ENCODE measurements around the gene CTRB1. TPM values are rescaled to one million over a fixed set of nuclear protein-coding genes. Genes with fewer than 3 reads are reported as not detected.
"Not testable (repeated sequence)": the region's sequence is repeated elsewhere in the genome, so short reads cannot be mapped to it uniquely, and the experiment has no call there.

CTRB1 gene
- total RNA-seq, 1 experiment from 2014 or later = not detected

DNA sequence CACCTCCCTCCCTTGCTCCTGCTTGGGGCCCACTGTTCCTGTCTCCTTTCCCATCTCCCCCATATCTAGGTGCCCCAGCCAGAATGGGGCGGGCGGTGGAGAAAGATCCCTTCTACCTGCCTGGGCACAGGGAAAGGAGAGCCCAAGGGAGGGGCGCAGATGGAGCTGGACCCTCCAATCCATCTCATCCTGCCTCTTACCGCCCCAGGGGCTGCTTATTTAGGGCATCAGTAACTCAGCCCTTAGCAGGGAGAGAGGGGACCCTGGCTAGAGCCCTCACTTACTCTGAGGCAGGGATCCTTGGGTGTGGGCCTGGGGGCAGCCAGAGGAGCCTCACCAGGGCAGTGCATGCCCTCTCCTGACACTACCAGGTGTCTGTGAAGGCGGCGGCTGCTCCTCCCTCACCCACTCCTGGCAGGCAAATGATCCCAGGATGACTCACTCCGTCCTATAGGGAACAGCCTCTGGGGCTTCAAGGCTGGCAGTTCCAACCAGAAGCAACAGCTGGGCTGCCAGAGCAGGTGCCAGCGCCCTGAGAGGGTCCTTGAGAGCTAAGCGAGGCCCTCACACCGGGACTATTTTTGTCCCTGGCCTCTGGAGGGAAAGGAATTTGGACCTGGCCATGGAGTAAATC is 49.0 kb downstream of the CTRB1 start:
- peak; percentile 92 for DNase-seq (ENCODE audit: low spot score)

DNA sequence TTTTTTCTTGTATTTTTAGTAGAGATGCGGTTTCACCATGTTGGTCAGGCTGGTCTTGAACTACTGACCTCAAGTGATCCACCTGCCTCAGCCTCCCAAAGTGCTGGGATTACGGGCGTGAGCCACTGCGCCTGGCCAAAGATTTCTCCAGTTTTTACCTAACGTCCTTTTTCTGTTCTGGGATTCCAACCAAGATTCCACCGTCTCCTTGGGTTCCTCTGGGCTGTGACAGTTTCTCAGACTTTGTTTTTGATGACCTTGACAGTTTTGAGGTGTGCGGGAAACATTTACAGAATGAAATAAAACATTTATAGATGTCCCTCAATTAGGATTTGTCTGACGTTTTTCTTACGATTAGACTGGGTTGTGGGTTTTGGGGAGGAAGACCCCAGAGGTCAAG is 50.6 kb downstream of the CTRB1 start:
- not testable (repeated sequence) for DNase-seq (ENCODE audit: low spot score)

DNA sequence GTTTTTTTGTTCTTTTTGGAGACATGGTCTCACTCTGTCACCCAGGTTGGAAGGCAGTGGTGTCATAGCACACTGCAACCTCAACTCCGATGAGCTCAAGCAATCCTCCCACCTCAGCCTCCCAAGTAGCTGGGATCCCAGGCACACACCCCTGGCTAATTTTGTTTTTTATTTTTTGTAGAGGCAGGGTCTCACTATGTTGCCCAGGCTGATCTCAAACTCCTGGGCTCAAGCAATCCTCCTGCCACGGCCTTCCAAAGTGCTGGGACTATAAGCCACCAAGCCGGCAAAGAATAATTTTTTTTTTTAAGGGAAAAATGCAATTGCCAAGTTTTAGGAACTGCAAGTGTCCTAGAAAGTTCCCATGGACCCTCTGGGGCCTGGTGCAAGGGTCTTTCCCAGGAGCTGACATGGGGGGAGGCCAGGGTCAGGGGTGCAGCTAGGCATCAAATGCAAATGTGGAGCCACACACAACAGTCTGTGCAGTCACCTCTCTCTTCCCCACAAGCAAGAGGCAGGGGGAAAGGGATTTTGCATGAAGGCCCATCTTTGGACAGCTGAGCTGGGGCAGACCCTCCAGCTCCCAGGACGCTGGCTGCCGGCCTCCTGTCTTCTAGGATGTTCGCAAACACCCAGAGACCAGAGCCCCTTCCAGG is 52.8 kb downstream of the CTRB1 start:
- DNase-seq (ENCODE audit: low spot score) = no peak

DNA sequence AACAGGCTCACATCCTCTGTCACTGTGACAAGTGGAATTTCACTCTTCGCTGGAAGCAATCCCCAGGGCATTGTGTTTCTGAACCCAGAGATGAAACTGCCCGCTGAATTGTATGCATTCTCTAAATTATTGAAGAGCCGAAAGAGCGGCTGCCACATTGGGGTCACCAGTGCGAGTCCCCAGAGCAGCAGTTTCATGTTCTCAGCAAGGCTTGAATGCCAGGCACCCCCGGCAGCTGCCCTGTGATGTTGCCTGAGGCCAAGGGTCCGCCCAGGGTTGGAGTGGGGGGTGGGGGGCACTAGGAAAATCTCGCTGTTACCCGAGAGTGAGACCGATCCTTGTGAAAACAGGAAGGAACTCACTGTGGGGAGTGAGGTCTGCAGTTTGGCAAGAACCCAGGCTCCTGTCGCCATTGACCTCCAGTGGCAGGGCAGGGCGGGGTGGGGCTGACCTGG is 53.3 kb downstream of the CTRB1 start:
- DNase-seq (ENCODE audit: low spot score) = no peak

DNA sequence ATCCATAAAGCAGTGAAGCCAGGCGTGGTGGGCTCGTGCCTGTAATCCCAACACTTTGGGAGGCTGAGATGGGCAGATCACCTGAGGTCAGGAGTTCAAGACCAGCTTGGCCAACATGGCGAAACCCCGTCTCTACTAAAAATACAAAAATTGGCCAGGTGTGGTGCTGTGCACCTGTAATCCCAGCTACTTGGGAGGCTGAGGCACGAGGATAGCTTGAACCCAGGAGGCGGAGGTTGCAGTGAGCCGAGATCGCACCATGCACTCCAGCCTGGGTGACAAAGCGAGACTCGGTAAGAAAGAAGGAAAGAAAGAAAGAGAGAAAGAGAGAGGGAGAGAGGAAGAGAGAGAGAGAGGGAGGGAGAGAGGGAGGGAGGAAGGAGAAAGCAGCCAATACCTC is 53.8 kb downstream of the CTRB1 start:
- not testable (repeated sequence) for DNase-seq (ENCODE audit: low spot score)

DNA sequence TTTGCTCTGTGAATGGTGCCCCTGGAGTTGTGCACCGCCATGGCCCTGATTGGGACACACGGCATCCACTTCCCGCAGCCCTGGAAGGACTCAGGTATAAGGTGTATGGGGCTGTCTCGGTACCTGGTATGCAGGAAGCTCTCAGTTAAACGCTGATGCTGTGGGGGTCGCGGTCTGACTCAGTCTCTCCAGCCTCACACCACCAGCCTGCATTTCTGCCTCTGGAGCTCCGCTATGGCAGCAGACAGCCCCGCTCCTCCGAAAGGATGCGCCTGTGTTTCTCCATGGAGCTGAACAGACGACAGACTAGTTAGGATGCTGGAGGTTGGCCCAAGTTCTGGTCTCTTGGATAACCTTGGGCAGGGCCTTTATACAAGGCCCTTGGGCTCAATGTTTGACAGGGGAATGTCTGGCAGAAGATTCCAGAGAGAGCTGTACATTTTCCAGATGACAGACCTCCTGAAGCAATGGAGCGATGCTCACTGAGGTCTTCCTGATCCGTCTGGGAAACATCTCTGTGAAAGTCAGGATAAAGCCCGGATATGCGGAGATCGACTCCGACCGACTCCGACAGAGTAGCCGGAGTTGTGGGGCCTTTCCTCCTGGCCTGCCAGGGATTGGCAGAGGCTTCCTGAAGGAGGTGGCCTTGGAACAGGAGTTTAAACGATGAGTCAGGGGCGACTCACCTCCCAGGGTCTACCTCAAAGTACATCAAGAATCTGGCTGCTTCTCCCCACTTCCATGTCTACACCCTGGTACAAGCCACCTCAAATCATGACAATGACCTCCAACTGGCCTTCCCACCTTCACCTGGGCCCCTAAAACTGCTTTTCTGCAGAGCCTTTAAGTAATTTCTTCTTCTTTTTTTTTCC is 54.5 kb downstream of the CTRB1 start:
- DNase-seq (ENCODE audit: low spot score) = no peak

Other genes with a start within 250 kb of the CTRB1 start
- 15.1 and 15.7 TPM in 2 replicates for gene WDR59, start 233.9 kb upstream of the CTRB1 start, total RNA-seq (2014; rRNA removed; shearing (Covaris generic))
- 15.5 and 17.2 TPM in 2 replicates for gene ZNRF1, start 220.0 kb upstream of the CTRB1 start, total RNA-seq (2014; rRNA removed; shearing (Covaris generic))
- 0.08 and 1.4 TPM in 2 replicates for gene LDHD, start 102.2 kb upstream of the CTRB1 start, total RNA-seq (2014; rRNA removed; shearing (Covaris generic))
- gene ZFP1, start 70.5 kb upstream of the CTRB1 start, total RNA-seq (2014; rRNA removed; shearing (Covaris generic)) = 2.2 and 2.8 TPM in 2 replicates
- not detected in 2 replicates for gene CTRB2, start 11.8 kb upstream of the CTRB1 start, total RNA-seq (2014; rRNA removed; shearing (Covaris generic))
- 230 and 270 TPM in 2 replicates for gene BCAR1, start 32.6 kb downstream of the CTRB1 start, total RNA-seq (2014; rRNA removed; shearing (Covaris generic))
- 15.4 and 17.6 TPM in 2 replicates for gene CFDP1, start 214.5 kb downstream of the CTRB1 start, total RNA-seq (2014; rRNA removed; shearing (Covaris generic))
- 25.2 and 30.8 TPM in 2 replicates for gene TMEM170A, start 245.7 kb downstream of the CTRB1 start, total RNA-seq (2014; rRNA removed; shearing (Covaris generic))